Central memory CD4-positive, alpha-beta T cell (primary cell): Measurements from ENCODE around the gene TSNAX.

ENCODE experiments used
- DNase-seq: peaks from one replicate; pipeline ENCODE4 v3.0.0; 2022

Gene TSNAX

GRCh38 chr1:231603598-231604275, 75.3 kb downstream of the TSNAX start:
- peak; percentile 55 for DNase-seq

- DNase-seq: no peak
These were observed 75.8 kb downstream of the TSNAX start for GRCh38 chr1:231604276-231604621.

GRCh38 chr1:231605149-231606100, 77.0 kb downstream of the TSNAX start:
- no peak for DNase-seq

- DNase-seq: no peak
These were observed 78.2 kb downstream of the TSNAX start for GRCh38 chr1:231606712-231607111.

- no peak for DNase-seq
These were observed 81.9 kb downstream of the TSNAX start for GRCh38 chr1:231610388-231610787.

GRCh38 chr1:231611111-231611510, 82.6 kb downstream of the TSNAX start:
- DNase-seq: no peak

GRCh38 chr1:231611851-231612250, 83.4 kb downstream of the TSNAX start:
- no peak for DNase-seq

- DNase-seq: peak; percentile 64
These were observed 84.1 kb downstream of the TSNAX start for GRCh38 chr1:231612393-231613089.

- no peak for DNase-seq
These were observed 85.2 kb downstream of the TSNAX start for GRCh38 chr1:231613419-231614349.
